Muscle of back (tissue), 11 donors: Measurements from ENCODE around the gene SPIRE1. TPM values are rescaled to one million over a fixed set of nuclear protein-coding genes. Genes with fewer than 3 reads are reported as not detected.
"Not testable (repeated sequence)": the region's sequence is repeated elsewhere in the genome, so short reads cannot be mapped to it uniquely, and the experiment has no call there.

Experiments
- DNase-seq, 3 donors: peaks; one replicate each; pipeline versions ENCODE4 v3.0.0 to v3.0.0-alpha.2; 2013
- polyA plus RNA-seq, 10 donors: library from polyadenylated mRNA; unstranded; fragments of 120-200 nt; gene quantifications; one replicate each; pipeline ENCODE4 v1.2.1, GENCODE V29; 2013; ENCODE audit not compliant: insufficient read length in 10 of 10

SPIRE1 gene
- polyA plus RNA-seq, 10 donors, result 9.7 to 16.7 (median 13.8) TPM

- no peak for DNase-seq
Measured at GRCh38 chr18:12497839-12498238, 160.1 kb downstream of the SPIRE1 start.

DNA sequence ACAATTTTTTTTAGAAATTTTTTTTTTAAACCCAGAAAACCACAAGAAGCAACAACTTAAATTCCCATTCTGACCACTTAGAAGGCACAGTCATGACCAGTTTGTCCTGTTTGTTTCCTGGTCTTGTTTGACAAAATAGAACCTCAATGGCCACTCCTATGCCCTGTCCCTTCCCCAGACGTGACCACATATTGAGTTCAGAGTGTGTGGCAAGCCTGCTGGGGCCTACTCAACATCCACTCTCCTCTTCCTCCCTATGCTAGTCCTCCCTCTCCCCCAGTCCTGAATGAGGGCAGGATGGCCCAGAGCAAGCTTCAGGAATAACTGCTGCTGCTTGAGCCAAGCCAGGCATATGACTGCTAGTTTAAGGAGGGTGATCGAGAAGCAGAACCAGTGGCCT is 160.6 kb downstream of the SPIRE1 start:
- DNase-seq, result no peak

DNA sequence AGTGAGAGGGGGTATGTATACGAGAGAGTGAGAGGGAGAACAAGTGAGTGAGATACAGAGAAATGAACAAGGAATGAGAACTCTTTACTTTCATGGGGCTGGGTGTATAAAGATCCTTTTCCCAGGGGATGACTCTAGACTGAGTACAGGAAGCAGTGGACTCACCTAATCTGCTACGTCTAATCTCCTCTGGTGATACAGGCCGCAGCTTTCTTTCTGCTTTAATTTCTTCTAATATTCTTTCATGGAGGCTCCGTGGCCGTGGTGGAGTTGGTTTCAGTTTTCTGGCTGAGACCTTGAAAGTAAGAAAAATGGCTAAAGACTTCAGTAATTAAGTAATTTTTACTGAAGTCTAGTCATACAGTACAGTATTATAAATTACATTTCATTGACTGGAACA is 165.0 kb downstream of the SPIRE1 start:
- no peak for DNase-seq

GRCh38 chr18:12491611-12492435 is 166.1 kb downstream of the SPIRE1 start:
- DNase-seq, result no peak

GRCh38 chr18:12485479-12486105 is 172.3 kb downstream of the SPIRE1 start:
- no peak for DNase-seq

DNA sequence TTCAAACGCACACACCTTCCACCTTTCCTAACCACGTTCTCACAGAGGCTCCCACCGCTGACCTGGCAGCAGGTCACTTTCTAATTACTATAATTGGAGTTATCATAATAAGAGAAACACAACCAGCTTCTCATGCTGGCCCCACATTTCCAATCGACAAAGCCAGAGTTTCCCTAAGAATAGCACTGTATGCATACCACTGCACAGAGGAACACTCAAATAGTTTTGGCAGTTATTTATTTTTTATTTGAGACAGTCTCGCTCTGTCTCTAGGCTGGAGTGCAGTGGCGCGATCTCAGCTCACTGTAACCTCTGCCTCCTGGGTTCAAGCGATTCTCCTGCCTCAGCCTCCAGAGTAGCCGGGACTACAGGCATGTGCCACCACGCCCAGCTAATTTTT is 176.0 kb downstream of the SPIRE1 start:
- not testable (repeated sequence) for DNase-seq

DNA sequence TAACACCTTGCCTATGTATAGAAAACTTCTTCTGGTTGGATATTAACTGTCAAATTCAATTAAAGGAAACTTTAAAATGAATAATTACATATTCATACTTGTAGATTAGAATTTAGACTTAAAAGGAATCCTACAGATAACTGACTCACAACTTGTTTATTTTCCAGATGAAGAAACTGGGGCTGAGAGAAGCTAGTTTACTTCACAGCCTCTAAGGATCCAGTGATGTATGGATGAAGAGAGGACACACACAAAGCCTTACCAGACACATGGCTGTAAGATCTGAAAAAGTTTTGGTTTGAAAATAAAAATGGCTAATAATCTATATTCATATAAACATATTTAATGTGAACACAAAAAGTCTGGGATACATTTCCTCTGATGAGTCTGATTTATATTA is 177.9 kb downstream of the SPIRE1 start:
- DNase-seq, result no peak

GRCh38 chr18:12479536-12479935 is 178.4 kb downstream of the SPIRE1 start:
- no peak for DNase-seq

- DNase-seq, result no peak
Measured at GRCh38 chr18:12478269-12479047, 179.4 kb downstream of the SPIRE1 start.

- DNase-seq, result no peak
Measured at GRCh38 chr18:12477606-12478005, 180.3 kb downstream of the SPIRE1 start.

DNA sequence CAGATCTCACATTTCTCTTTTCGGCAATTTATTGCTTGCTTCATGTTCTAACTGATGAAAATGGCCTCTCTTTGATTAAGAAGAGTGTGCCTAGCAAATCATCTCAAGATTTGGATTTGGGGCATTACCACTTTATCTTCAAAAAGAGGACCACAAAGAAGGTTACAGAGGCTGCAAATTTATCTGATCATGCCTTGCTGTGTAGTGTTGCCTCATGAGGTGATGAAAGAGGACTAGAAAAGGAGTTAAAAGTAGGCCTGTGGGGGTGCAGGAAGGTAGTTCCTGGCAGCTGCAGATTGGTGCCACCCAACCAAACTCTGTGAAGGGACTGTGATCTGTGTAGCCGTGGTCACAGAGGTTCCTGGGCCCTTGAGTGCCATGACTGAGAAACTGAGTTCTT is 181.0 kb downstream of the SPIRE1 start:
- DNase-seq, result no peak

DNA sequence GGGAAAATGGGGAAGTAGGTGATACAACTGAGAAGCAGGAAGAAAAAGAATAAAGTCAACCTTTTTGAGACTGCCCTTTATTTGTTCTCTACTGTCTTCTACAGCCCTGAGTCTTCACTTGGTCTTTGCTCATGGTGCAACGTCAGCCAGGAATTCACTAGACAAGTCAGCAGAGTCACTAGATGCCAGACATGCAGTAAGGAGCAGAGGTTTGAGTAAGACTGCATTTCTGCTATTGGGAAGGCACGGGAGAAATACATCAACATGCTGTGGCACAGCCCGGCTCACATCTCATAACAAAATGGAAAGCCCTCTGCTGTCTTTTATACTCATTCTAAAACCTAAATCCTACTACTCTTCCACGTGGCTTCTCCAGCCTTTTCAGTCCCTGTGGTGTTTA is 183.0 kb downstream of the SPIRE1 start:
- DNase-seq, result no peak

DNA sequence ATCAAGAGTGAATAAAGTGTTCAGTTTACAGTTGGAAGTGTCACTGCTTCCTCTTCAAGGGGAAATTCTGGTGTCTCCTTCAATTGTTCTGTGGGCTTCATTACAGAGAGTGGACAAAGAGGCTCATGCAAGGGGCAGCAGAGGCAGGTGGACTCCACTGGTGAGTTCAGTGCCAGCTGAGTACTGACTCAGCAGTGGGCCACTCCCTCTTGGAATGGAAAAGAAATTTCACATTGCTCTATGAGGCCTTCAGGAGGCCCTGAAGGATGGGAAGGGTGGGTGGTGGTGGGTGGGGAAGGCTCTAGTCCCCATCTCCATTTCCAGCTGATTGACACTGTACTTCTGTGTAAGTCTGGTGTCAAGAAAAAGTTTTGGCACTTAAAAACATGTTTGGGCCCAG is 183.8 kb downstream of the SPIRE1 start:
- no peak for DNase-seq

DNA sequence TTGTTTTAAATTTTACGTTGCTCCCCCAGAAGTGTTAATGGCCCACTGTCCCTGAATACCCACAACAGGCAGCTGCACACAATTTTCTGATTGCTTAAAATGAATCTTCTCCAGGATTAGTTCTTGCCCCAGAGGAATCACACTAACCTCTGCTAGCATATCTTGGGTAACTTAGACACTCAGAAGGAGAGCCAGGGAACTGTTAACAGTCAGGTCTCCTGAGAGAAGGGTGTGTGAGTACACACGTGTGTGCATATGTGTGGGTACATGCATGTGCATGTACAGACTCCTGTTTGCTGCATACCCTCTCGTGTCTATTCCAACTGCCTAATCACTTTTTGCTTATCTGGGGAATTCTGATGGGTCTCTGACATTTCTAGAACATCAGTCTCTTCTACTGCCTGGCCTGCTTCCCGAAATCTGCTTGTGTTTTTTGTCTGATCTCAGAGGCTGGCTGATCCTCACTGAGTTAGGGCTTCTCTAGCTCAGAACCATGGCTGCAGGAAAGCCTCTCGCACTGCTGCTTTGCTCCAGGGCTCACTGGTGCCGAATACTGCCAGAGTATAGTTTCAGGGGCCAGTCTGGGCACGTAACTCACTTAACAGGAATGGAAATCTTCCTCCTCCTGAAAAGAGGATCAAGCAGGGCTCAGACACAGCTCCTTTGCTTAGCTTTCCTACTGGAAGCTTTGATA is 187.4 kb downstream of the SPIRE1 start:
- peak; percentile 27 to 78 (median 42) for DNase-seq

DNA sequence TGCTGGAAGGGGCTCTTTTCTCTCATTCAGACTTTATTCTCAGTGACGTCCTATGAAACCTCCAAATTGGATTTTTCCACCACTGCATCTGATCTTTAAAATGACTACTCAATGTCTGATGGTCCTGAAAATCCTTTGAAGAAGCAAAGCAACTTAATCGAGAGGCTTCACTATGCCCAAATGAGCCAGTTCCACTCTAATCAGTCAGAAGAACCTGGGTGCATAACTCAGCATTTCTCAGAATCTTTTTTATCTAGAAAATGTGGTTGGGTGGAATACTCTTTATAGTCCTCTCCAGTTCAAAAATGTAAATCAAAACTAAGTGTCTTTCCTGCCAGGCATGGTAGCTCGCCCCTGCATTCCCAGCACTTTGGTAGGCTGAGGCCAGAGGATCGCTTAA is 189.5 kb downstream of the SPIRE1 start:
- no peak for DNase-seq

DNA sequence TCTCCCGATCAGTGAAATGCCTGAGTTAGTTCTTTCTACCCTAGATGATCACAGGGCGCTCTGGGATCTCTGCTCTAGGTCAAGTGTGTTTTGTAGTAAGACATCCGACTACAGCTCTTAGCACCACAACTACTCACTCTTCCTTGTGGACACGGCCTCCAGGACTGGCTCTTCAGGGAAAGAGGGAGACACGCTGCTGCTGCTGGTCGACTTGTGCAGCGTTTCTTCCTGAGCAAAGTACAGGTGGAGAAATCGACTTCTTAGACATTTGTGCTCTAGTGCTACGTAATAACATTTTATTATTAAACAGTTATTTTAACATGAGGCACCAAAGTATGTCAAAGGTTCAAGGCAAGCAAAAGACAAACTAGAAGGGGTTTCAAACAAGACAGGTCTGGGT is 193.2 kb downstream of the SPIRE1 start:
- no peak for DNase-seq

DNA sequence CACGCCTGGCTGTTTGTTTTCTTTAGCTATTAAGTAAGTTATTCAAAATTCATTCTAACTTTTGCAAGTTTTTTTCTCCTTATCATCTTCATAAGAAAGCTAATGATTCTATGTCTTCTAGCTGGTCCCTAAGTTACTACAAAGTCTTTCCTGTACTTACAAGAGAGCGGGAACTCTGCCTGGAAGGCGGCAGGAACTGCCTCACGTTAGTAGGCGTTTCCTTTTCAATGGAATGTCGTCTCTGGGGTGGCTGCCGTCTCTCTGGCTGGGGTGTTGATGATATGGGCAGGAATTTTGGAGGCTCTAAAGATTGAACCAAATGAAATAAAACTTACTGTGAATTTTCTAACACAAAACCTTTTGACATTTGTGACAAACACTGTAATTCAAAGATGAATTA is 194.7 kb downstream of the SPIRE1 start:
- DNase-seq, result no peak

DNA sequence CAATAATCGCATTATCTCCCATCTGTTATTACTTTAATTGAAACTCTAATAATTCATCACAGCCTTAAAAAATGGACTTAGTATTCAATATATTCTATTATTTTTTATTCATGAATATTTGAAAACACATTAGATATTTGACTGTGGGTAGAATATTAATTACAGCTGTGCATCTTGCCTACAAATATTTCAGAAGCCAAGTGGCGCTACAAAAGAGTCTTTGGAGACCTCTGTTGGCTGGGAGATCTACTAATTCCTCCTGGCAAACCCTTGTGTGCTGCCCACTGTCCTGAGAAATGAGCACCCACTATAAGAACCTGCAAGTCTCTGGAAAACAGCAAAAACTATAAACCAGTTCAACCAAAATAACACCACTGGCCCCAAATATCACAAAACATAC is 195.7 kb downstream of the SPIRE1 start:
- DNase-seq, result no peak

- no peak for DNase-seq
Measured at GRCh38 chr18:12461326-12461725, 196.6 kb downstream of the SPIRE1 start.

DNA sequence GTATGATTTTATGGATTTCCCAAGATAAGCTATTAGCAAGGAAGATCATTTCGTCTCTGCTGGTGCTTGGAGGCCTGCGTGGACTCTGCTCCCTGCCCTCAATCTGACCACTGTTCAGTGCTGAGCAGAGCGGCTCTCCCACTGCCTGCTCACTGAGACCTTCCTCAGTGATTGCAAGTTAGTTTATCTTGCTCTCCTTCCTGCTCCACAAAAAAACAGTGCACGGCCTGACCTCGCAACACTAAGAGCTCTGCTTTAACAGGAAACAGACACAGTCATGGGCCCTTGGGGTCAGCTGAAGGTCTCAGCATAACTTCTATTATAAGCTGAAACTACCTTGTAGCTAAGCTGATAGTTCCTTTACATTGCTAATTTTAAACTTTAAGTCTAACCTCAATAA is 197.0 kb downstream of the SPIRE1 start:
- DNase-seq, result peak in 1 of 3 donors; percentile 32

DNA sequence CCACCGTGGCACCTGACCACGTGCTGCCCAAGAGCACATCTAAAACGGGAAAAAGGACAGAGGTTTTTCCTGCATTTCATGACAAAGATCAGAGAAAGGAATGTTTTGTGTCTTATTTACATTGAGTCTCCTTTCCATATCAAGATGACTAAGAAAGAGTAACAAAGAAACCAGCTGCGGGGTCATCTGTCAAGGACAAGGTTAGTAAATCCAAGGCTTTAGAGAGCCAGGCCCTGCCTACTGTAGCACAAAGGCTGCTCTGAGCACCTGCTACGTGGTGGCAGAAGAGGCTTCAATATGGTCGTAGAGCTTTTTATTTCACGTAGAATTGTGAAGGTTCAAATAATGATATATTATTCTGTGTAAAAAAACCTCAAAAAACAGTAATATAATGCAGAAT is 199.1 kb downstream of the SPIRE1 start:
- no peak for DNase-seq

DNA sequence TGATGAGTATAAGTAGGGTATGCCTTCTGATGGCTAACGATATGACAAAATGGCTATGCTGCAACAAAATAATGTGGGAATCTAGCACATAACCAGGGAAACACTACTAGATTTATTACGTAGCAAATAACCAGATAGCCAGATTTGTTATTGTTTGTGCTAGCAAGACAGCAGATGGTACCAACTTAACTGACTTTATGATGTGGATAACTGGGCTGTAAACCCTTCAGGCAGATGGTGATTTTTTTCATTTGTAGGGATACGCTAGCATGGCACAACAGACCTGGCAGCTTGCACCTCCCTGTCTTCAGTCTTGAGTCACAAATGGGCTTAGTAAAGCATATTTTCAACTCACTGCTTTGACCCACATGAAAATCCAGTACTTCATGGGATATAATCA is 201.5 kb downstream of the SPIRE1 start:
- no peak for DNase-seq
